HL-60 (cell line): ENCODE data around the gene SIGLEC12.

Experiments
- POLR2AphosphoS5 ChIP-seq: IDR thresholded peaks from 2 replicates; pipeline ENCODE4 v1.6.1; 2012; ENCODE audit warnings: low read depth
- TF ChIP-seq, protein P1 (sequence below): IDR thresholded peaks from one replicate; pipeline ENCODE4 v1.5.1; 2011; ENCODE audit warnings: low read length, control low read depth, inconsistent platforms; ENCODE audit not compliant: insufficient read depth
- TF ChIP-seq, protein P2 (sequence below): IDR thresholded peaks from 2 replicates; pipeline ENCODE4 v1.6.1; 2012; ENCODE audit warnings: low read depth; ENCODE audit not compliant: insufficient replicate concordance

DNA sequence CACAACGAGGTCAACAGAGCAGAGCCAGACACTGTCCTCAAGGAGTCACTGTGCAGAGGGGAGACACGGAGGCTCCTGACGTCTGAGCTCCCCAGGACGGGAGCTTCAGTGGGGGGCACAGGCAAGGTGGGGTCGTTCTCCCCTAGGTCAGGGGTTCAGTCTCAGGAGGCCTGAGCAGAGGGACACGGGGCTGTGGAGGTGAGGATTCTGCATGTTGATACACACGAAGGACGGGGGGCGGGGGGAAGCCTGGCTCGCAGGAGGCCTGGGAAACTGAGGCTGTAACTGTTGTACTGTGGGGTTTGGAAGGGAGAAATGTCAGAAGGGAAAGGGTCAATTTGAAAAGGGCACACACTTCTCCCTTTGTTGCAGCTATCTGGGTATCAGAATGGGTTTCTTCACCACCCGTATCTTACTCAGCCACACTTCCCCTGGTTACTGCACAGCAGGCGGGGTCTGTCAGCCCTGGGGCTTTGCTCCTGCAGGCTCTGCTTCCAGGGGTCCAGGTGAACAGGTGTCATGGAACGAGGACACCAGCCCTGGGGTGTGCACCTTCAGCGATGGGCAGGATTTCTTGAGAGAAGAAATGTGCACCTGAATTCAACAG, 42.6 kb downstream of the SIGLEC12 start:
- TF ChIP-seq POLR2AphosphoS5: no peak
- TF ChIP-seq, protein P1, sequence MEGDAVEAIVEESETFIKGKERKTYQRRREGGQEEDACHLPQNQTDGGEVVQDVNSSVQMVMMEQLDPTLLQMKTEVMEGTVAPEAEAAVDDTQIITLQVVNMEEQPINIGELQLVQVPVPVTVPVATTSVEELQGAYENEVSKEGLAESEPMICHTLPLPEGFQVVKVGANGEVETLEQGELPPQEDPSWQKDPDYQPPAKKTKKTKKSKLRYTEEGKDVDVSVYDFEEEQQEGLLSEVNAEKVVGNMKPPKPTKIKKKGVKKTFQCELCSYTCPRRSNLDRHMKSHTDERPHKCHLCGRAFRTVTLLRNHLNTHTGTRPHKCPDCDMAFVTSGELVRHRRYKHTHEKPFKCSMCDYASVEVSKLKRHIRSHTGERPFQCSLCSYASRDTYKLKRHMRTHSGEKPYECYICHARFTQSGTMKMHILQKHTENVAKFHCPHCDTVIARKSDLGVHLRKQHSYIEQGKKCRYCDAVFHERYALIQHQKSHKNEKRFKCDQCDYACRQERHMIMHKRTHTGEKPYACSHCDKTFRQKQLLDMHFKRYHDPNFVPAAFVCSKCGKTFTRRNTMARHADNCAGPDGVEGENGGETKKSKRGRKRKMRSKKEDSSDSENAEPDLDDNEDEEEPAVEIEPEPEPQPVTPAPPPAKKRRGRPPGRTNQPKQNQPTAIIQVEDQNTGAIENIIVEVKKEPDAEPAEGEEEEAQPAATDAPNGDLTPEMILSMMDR: no peak
- TF ChIP-seq, protein P2, sequence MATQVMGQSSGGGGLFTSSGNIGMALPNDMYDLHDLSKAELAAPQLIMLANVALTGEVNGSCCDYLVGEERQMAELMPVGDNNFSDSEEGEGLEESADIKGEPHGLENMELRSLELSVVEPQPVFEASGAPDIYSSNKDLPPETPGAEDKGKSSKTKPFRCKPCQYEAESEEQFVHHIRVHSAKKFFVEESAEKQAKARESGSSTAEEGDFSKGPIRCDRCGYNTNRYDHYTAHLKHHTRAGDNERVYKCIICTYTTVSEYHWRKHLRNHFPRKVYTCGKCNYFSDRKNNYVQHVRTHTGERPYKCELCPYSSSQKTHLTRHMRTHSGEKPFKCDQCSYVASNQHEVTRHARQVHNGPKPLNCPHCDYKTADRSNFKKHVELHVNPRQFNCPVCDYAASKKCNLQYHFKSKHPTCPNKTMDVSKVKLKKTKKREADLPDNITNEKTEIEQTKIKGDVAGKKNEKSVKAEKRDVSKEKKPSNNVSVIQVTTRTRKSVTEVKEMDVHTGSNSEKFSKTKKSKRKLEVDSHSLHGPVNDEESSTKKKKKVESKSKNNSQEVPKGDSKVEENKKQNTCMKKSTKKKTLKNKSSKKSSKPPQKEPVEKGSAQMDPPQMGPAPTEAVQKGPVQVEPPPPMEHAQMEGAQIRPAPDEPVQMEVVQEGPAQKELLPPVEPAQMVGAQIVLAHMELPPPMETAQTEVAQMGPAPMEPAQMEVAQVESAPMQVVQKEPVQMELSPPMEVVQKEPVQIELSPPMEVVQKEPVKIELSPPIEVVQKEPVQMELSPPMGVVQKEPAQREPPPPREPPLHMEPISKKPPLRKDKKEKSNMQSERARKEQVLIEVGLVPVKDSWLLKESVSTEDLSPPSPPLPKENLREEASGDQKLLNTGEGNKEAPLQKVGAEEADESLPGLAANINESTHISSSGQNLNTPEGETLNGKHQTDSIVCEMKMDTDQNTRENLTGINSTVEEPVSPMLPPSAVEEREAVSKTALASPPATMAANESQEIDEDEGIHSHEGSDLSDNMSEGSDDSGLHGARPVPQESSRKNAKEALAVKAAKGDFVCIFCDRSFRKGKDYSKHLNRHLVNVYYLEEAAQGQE: no peak
